NOMO-1 (cell line): ENCODE data around the gene INF2.

Source experiments
- DNase-seq, 2 experiments: peaks; one replicate each; lab custom pipeline; 2025; ENCODE audit not compliant: unreplicated experiment in 2 of 2; lab: John Stamatoyannopoulos, UW

The INF2 gene

GRCh38 chr14:104732931-104733681 lies 43.7 kb downstream of the INF2 start:
- no peak for DNase-seq

GRCh38 chr14:104734051-104734587 lies 44.7 kb downstream of the INF2 start:
- DNase-seq: no peak

- no peak for DNase-seq
Measured at GRCh38 chr14:104734601-104734990, 45.2 kb downstream of the INF2 start.

- no peak for DNase-seq
Measured at GRCh38 chr14:104734991-104735779, 45.8 kb downstream of the INF2 start.

GRCh38 chr14:104735830-104736642 lies 46.6 kb downstream of the INF2 start:
- peak; percentile 12 to 16 for DNase-seq

- no peak for DNase-seq
Measured at GRCh38 chr14:104738375-104739019, 49.1 kb downstream of the INF2 start.

GRCh38 chr14:104739026-104739425 lies 49.6 kb downstream of the INF2 start:
- no peak for DNase-seq

- DNase-seq: no peak
Measured at GRCh38 chr14:104739546-104740516, 50.4 kb downstream of the INF2 start.

GRCh38 chr14:104741108-104741802 lies 51.8 kb downstream of the INF2 start:
- no peak for DNase-seq

GRCh38 chr14:104741803-104742251 lies 52.4 kb downstream of the INF2 start:
- no peak for DNase-seq

- DNase-seq: no peak
Measured at GRCh38 chr14:104742586-104743455, 53.4 kb downstream of the INF2 start.

- no peak for DNase-seq
Measured at GRCh38 chr14:104743461-104744380, 54.3 kb downstream of the INF2 start.

- DNase-seq: no peak
Measured at GRCh38 chr14:104744484-104744883, 55.1 kb downstream of the INF2 start.

GRCh38 chr14:104745431-104745830 lies 56.0 kb downstream of the INF2 start:
- no peak for DNase-seq

GRCh38 chr14:104746071-104746545 lies 56.7 kb downstream of the INF2 start:
- no peak for DNase-seq

- DNase-seq: no peak
Measured at GRCh38 chr14:104746934-104747481, 57.6 kb downstream of the INF2 start.
